Measurements from ENCODE around the gene GNL3.
"Not testable (repeated sequence)": the region's sequence is repeated elsewhere in the genome, so short reads cannot be mapped to it uniquely, and the experiment has no call there.

GNL3 gene

DNA sequence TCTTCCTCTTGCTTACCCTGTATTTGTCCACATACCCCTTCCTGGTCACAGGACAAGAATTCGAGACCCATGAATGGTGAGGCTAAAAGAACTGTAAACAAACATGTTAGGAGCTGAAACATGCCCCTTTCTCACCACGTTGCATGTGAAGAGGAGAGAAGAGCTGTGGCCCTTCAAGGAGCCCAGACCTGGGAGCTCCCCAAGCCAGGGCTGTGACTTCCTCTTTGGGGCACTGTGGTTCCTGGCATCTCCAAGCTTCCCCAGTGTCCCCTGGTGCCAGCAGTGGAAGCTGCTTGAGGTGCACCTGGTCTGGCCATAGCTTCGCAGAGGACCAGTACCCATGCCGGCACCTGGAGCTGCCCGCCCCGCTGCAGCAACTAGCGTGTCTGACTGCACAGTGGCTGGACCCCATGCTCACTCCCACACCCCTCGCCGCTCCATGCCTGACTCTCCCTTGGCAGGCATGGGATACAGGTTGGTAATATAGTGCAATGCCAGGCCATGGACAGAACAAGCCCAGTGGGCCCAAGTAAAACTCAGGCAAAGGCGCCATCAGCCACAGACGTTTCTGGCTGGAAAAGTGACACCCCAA lies 30.0 kb downstream of the GNL3 start:
- in situ Hi-C loops (cut with MboI; ENCODE audit: low sequenced_read_pairs): no loop called here

- in situ Hi-C loops (cut with MboI; ENCODE audit: low sequenced_read_pairs): no loop called here
These were observed 33.8 kb downstream of the GNL3 start for GRCh38 chr3:52719618-52720017.

DNA sequence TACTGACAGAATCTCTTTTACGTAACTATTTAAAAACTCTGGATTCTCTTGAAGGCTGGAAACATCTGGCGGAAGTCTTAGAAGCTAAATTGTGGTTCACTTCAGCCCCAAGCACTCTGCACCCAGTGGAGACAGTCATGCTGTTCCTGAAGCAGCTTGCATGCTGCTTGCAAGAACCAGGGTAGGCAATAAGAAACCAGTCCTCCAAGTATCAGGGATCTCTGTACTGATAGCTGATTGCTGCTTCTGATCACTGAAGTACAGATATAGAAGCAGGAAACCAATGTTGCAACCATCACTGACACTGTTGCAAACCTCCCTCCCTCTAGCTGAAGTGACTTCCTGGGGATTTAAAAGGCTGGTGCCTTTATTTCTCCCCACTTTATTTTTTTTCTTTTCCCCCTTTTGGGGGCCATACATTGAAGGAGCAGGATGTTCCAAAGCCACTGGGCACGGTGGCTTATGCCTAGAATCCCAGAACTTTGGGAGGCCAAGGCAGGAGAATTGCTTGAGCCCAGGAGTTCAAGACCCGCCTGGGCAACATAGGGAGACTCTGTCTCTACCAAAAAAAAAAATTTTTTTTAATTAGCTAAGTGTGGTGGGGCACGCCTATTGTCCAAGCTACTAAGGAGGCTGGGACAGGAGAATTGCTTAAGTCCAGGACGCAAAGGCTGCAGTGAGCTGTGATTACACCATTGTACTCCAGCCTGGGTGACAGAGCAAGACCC lies 35.3 kb downstream of the GNL3 start:
- in situ Hi-C loops (cut with MboI; ENCODE audit: low sequenced_read_pairs): no loop called here

GRCh38 chr3:52721730-52722008 lies 35.8 kb downstream of the GNL3 start:
- in situ Hi-C loops (cut with MboI; ENCODE audit: low sequenced_read_pairs): no loop called here

DNA sequence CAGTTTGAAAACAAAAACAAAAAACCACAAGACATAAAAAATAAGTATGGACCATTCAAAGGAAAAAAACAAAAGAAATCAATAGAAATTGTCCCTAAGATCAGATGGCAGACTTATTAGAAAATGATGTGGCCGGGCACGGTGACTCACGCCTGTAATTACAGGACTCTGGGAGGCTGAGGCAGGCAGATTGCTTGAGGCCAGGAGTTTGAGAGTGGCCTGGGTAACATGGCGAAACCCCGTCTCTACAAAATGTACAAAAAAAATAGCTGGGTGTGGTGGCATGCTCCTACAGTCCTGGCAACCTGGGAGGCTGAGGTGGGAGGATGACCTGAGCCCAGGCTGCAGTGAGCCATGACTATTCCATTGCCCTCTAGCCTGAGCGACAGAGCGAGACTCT lies 36.7 kb downstream of the GNL3 start:
- in situ Hi-C loops (cut with MboI; ENCODE audit: low sequenced_read_pairs): no loop called here

GRCh38 chr3:52723935-52724334 lies 38.1 kb downstream of the GNL3 start:
- in situ Hi-C loops (cut with MboI; ENCODE audit: low sequenced_read_pairs): no loop called here

DNA sequence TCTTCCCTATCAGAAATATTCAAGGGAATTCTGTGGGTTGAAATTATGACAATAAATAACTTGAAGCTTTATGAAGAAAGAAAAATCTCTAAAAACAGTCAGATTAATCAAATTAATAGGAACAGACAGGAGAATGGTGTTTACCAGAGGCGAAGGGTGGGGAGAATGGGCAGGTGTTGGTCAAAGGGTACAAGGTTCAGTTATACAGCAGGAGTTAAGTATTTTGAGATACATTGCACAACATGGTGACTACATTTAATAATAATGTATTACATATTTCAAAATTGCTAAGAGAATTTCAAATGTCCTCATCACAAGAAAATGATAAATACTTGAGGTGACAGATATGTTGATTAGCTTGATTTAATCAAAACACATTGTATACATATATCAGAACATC lies 38.7 kb downstream of the GNL3 start:
- in situ Hi-C loops (cut with MboI; ENCODE audit: low sequenced_read_pairs): no loop called here

DNA sequence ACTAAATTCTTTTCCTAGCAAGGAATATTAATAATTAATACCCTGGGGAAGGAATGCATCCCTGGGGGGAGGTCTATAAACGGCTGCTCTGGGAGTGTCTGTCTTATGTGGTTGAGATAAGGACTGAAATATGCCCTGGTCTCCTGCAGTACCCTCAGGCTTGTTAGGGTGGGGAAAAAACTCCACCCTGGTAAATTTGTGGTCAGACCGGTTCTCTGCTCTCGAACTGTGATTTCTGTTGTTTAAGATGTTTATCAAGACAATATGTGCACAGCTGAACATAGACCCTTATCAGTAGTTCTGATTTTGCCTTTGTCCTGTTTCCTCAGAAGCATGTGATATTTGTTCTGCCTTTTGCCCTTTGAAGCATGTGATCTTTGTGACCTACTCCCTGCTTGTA lies 42.9 kb downstream of the GNL3 start:
- in situ Hi-C loops (cut with MboI; ENCODE audit: low sequenced_read_pairs): not testable (repeated sequence)

DNA sequence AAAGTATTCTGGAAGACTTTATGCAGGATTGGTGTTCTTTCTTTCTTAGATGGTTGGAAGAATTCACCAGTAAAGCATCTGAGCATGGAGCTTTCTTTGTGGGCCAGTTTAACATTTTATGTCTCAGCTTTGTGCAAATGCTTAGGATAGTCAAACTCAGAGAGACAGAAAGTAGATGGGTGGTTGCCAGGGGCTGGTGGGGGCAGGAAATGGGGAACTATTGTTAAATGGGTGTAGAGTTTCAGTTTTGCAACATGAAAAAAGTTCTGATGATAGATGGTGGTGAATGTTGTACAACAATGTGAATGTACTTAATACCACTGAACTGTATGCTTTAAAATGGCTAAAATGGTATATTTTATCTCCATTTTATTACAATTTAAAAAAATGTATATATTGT lies 44.8 kb downstream of the GNL3 start:
- in situ Hi-C loops (cut with MboI; ENCODE audit: low sequenced_read_pairs): no loop called here

DNA sequence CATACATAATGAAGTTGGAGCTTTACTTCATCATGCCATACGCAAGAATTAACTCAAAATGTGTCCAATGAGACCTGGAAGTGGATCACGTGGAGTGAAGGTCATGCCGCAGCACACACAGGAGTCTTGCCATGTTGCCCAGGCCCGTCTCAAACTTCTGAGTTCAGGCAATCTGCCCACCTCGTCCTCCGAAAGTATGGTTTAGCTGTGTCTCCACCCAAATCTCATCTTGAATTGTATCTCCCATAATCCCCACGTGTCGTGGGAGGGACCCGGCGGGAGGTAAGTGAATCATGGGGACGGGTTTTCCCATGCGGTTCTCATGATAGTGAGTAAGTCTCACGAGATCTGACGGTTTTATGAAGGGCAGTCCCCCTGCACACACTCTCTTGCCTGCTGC lies 45.8 kb downstream of the GNL3 start:
- in situ Hi-C loops (cut with MboI; ENCODE audit: low sequenced_read_pairs): no loop called here

DNA sequence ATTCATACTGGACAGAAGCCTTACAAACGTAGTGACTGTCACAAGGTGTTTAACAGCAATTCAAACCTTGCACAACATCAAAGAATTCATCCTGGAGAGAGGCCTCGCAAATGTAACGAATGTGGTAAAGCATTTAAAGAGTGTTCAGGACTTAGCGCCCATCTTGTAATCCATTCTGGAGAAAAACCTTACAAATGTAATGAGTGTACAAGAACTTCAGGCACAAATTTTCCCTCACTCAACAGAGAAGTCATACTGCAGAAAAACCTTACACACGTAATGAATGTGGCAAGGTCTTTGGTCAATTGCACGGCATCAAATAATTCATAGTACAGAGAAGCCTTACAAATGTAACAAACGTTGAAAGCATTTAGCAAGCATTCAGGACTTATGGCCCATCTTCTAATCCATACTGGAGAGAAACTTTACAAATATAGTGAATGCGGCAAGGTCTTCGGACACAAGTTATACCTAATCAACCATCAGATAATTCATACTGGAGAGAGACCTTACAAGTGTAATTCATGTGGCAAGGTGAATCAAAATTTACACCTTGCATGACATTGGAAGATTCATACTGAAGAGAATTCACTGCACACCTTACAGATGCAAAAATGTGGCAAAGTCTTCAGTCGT lies 47.5 kb downstream of the GNL3 start:
- in situ Hi-C loops (cut with MboI; ENCODE audit: low sequenced_read_pairs): no loop called here

DNA sequence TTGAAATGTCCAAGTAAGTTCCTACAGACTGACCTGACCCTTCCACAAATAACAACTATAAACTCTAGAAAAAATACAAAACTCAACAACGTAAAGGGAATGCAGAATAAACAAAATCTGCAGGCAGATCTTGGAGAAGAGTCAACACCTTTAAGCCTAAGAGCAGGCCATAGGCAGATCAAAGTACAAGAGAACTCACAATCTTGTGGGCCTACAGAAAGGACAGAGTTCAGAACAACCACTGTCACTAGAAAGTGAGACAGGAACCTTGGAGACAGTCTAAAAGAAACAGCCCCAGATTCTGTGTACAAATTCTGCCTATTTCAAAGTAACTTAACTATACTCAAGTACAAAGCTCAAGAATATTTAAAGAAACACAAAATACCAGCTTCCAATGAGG lies 53.9 kb downstream of the GNL3 start:
- in situ Hi-C loops (cut with MboI; ENCODE audit: low sequenced_read_pairs): no loop called here

DNA sequence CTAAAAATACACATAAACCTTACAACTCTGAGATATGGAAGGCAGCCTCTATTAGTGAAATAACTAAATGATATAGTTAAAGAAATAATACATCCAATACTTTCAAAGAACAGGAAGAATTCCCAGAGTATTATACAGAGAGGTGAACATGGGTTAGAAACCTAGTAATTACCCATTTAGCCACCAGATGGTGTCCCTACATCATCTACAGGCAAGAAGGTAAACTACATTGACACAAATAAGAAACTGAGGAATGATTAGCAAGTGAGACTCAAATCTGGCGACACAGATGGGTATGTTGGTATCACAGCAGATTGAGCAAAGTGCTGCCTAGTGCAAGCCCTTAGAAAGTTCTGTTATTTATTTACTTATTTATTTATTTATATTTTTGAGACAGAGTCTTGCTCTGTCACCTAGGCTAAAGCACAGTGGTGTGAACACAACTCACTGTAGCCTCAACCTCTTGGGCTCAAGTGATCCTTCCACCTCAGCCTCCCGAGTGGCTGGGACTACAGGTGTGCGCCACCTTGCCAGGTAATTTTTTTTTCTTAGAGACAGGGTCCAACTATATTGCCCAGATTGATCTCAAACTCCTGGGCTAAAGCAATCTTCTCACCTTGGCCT lies 56.7 kb downstream of the GNL3 start:
- in situ Hi-C loops (cut with MboI; ENCODE audit: low sequenced_read_pairs): no loop called here

- in situ Hi-C loops (cut with MboI; ENCODE audit: low sequenced_read_pairs): no loop called here
These were observed 57.3 kb downstream of the GNL3 start for GRCh38 chr3:52743152-52743551.

DNA sequence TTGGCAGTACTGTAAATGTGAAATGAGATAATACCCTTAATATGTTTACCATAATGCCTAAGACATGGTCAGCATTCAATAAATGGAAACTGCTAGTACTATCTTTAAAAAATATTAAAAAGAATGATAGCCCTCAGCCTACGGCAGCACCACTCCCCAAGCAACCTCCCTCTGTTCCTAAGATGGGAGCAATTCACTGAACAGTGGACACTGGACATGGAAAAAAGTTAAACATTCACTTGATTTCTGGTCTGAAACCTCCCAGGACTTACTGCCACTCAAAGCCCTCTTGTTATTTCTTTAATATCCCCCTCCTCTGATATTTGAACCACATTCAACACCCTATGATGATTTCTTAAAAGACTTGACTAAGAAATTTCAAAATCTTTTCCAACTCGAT lies 57.9 kb downstream of the GNL3 start:
- in situ Hi-C loops (cut with MboI; ENCODE audit: low sequenced_read_pairs): no loop called here

Data from hTERT RPE-1 (cell line).